K562 (cell line): ENCODE data around the gene TBCCD1. TPM values are rescaled to one million over a fixed set of nuclear protein-coding genes. Genes with fewer than 3 reads are reported as not detected.

Source experiments
- CEBPZ ChIP-seq: fragments of 150-350 bp; IDR thresholded peaks from 2 replicates; pipeline ENCODE4 v1.6.1; 2014; ENCODE audit warnings: low read depth, mild to moderate bottlenecking, low read length, borderline replicate concordance
- CREM ChIP-seq: IDR thresholded peaks from 2 replicates; pipeline ENCODE4 v1.6.1; 2014; ENCODE audit warnings: antibody characterized with exemption, low read depth
- E2F6 ChIP-seq, 2 experiments: IDR thresholded peaks; 2 replicates each; pipeline ENCODE4 v1.6.1; 2011; ENCODE audit warnings: borderline replicate concordance in 1 of 2, control low read depth in 1 of 2, low read depth in 1 of 2, low read length in 1 of 2, mild to moderate bottlenecking in 1 of 2, mixed read lengths in 1 of 2, moderate library complexity in 1 of 2; ENCODE audit not compliant: insufficient read depth in 1 of 2, insufficient read length in 1 of 2, poor library complexity in 1 of 2, severe bottlenecking in 1 of 2; ENCODE audit errors: extremely low read depth in 1 of 2
- FOXP1 ChIP-seq: sonication (generic); formaldehyde crosslinking; IDR thresholded peaks from 2 replicates; pipeline ENCODE4 v1.8.0; 2022; ENCODE audit warnings: mild to moderate bottlenecking, missing genetic modification reagents
- HNRNPL ChIP-seq: fragments of 200-400 bp; formaldehyde crosslinking; IDR thresholded peaks from 2 replicates; pipeline ENCODE4 v1.6.1; 2017; ENCODE audit warnings: low read depth, mild to moderate bottlenecking, low read length
- JUN ChIP-seq, 2 experiments: sonication (generic) in 1 of 2; formaldehyde crosslinking in 1 of 2; IDR thresholded peaks; 2 replicates each; pipeline versions ENCODE4 v1.6.1 to v1.8.0; 2012 to 2022; ENCODE audit warnings: borderline replicate concordance in 2 of 2, mild to moderate bottlenecking in 2 of 2, improper control_type of control experiment in 1 of 2, low read depth in 1 of 2, low read length in 1 of 2, missing genetic modification reagents in 1 of 2
- PCBP1 ChIP-seq: fragments of 200-400 bp; formaldehyde crosslinking; IDR thresholded peaks from 2 replicates; pipeline ENCODE4 v1.6.1; 2018; ENCODE audit warnings: mild to moderate bottlenecking, low read depth, low read length; ENCODE audit not compliant: poor library complexity, severe bottlenecking
- TEAD4 ChIP-seq, 2 experiments: sonication (generic) in 1 of 2; formaldehyde crosslinking in 1 of 2; IDR thresholded peaks; 2 replicates each; pipeline versions ENCODE4 v1.6.1 to v1.8.0; 2012 to 2022; ENCODE audit warnings: borderline replicate concordance in 1 of 2, inconsistent platforms in 1 of 2, low read length in 1 of 2, mild to moderate bottlenecking in 1 of 2, missing genetic modification reagents in 1 of 2
- ZNF408 ChIP-seq: fragments of 250-450 bp; sonication (Bioruptor Pico); IDR thresholded peaks from 2 replicates; pipeline ENCODE4 v1.4.0; 2020; ENCODE audit warnings: low read depth, mild to moderate bottlenecking, moderate library complexity
- ZNF79 ChIP-seq: fragments of 250-450 bp; sonication (Bioruptor Pico); IDR thresholded peaks from 2 replicates; pipeline ENCODE4 v1.4.0; 2020; ENCODE audit warnings: low read depth, mild to moderate bottlenecking, moderate library complexity
- polyA plus RNA-seq, 8 experiments: library from polyadenylated mRNA; depleted of rRNA in 4 of 8; stranded (reverse) in 5 of 8; unstranded in 3 of 8; fragments of >200 nt; fragmentation: Nextera tagmentation in 2 of 8; fragmentation: Illumina TruSeq in 1 of 8; extraction: Ambion mirVana in 2 of 8; extraction: Trizol in 1 of 8; gene quantifications; 2 replicates each; pipeline versions ENCODE4 v1.2.1 to v1.2.3, GENCODE V29; 2011 to 2014; ENCODE audit warnings: inconsistent platforms in 1 of 8, missing spikeins in 1 of 8
- total RNA-seq, 7 experiments: library from RNA; depleted of rRNA in 6 of 7; stranded (reverse); fragments of >200 nt in 6 of 7; fragmentation: Illumina TruSeq in 2 of 7; extraction: Trizol in 2 of 7; gene quantifications; 2 replicates each; pipeline versions ENCODE4 v1.2.1 to v1.2.3, GENCODE V29; 2011 to 2021; ENCODE audit warnings: low replicate concordance in 1 of 7

The TBCCD1 gene
- total and polyA plus RNA-seq, 9 of the 15 experiments (the other 6 are each of a cell fraction or from before 2014, with no cell fraction given): 17.7 to 31.1 (median 21.2) TPM

- TF ChIP-seq CEBPZ: no peak
- TF ChIP-seq ZNF79 (CRISPR knock-in tag): no peak
- no peak for TF ChIP-seq ZNF408
- TF ChIP-seq FOXP1: peak; percentile 74; the same call in 1 of the 2 replicates
- peak; percentile 84 for TF ChIP-seq TEAD4 (IDR thresholded peaks at IDR 0.05; ENCODE audit: low read length)
- peak; percentile 84; the same call in 1 of the 2 replicates for TF ChIP-seq TEAD4 (CRISPR knock-in tag; IDR thresholded peaks at IDR 0.05; ENCODE audit: borderline replicate concordance)
- no peak for TF ChIP-seq HNRNPL
- TF ChIP-seq E2F6 (IDR thresholded peaks at IDR 0.05; ENCODE audit: borderline replicate concordance in 1 of 2, extremely low read depth in 1 of 2, insufficient read depth in 1 of 2, insufficient read length in 1 of 2, low read depth in 1 of 2, low read length in 1 of 2, poor library complexity in 1 of 2, severe bottlenecking in 1 of 2): peak; percentile 55 to 59
- 0 out of 2 replicates have a peak, but pooled peaks have one; percentile 55 for TF ChIP-seq JUN (IDR thresholded peaks at IDR 0.05; ENCODE audit: borderline replicate concordance, low read depth, low read length)
- TF ChIP-seq JUN (CRISPR knock-in tag; IDR thresholded peaks at IDR 0.05; ENCODE audit: borderline replicate concordance): peak; percentile 81; the same call in 1 of the 2 replicates
- peak; percentile 99 for TF ChIP-seq CREM
- TF ChIP-seq PCBP1: no peak
These were observed 3.2 kb upstream of the TBCCD1 start, which contains the start of gene DNAJB11 (continued) for GRCh38 chr3:186570096-186570940.
